Esophagus squamous epithelium (tissue), 5 donors: Measurements from ENCODE around the gene CCL23. TPM values are rescaled to one million over a fixed set of nuclear protein-coding genes. Genes with fewer than 3 reads are reported as not detected.

Experiments used
- DNase-seq: peaks from one replicate; lab custom pipeline; 2025; lab: John Stamatoyannopoulos, UW
- H3K27ac ChIP-seq, 4 donors: fragments of 200-600 bp; sonication (generic); one replicate each; pipeline ENCODE4 v1.5.1; 2016 to 2019; ENCODE audit warnings: mild to moderate bottlenecking in 1 of 4
- H3K27me3 ChIP-seq, 4 donors: fragments of 200-600 bp; sonication (generic); 1 replicate in 3 of 4; 2 replicates in 1 of 4; pipeline versions ENCODE4 v1.5.1 to v1.6.0; 2017 to 2021; ENCODE audit warnings: antibody characterized with exemption in 1 of 4
- H3K36me3 ChIP-seq, 3 donors: fragments of 200-600 bp; sonication (generic); one replicate each; pipeline ENCODE4 v1.5.1; 2016 to 2019
- H3K4me1 ChIP-seq, 3 donors: fragments of 200-600 bp; sonication (generic); one replicate each; pipeline ENCODE4 v1.5.1; 2017 to 2019
- H3K4me3 ChIP-seq, 4 donors: fragments of 200-600 bp; sonication (generic); 1 replicate in 3 of 4; 2 replicates in 1 of 4; pipeline ENCODE4 v1.5.1; 2016 to 2019; ENCODE audit warnings: mild to moderate bottlenecking in 2 of 4, moderate library complexity in 1 of 4
- H3K9me3 ChIP-seq, 3 donors: fragments of 200-600 bp; sonication (generic); one replicate each; pipeline ENCODE4 v1.5.1; 2016 to 2019
- CTCF ChIP-seq, 6 experiments: fragments of 450-650 bp in 4 of 6; fragments of 200-600 bp in 2 of 6; sonication (generic) in 2 of 6; IDR thresholded peaks; one replicate each; pipeline ENCODE4 v1.5.1; 2016 to 2019; ENCODE audit warnings: antibody characterized with exemption in 6 of 6, mild to moderate bottlenecking in 4 of 6, moderate library complexity in 4 of 6
- POLR2A ChIP-seq, 4 donors: fragments of 450-650 bp; IDR thresholded peaks; one replicate each; pipeline ENCODE4 v1.6.1; 2017; ENCODE audit warnings: antibody characterized with exemption in 4 of 4, mild to moderate bottlenecking in 4 of 4, moderate library complexity in 3 of 4
- WGBS, 2 donors: methylation state at CpG; one replicate each; pipeline ENCODE4 v1.1.5; 2018; 5-methylcytosine and 5-hydroxymethylcytosine counted together
- intact Hi-C: fragments of 100-400 bp; cut with DNase I; formaldehyde crosslinking; loops from one replicate; pipeline ENCODE4 v1.15.0; 2022
- total RNA-seq, 4 donors: library from RNA; depleted of rRNA; stranded (reverse); fragments of >200 nt; gene quantifications; one replicate each; pipeline ENCODE4 v1.1.0, GENCODE V29; 2016
- donor health status: DM: yes; HTN: yes; CAD: no.

The CCL23 gene
- total RNA-seq, 4 donors from 2014 or later, result 2.0 to 13.4 (median 3.4) TPM

GRCh38 chr17:35991075-35991474 is 26.7 kb downstream of the CCL23 start:
- H3K4me3 ChIP-seq, result no peak overlapping the region
- WGBS, 2 donors, result 36 to 45% methylated on average over 2 of the region's 2 CpGs
- intact Hi-C loops, result no loop called here

GRCh38 chr17:35988164-35988563 is 29.6 kb downstream of the CCL23 start:
- intact Hi-C loops, result no loop called here
- Histone ChIP-seq H3K4me3 (no peak overlapping the region), H3K27ac (peak overlapping the region in 2 of 4 donors; percentile 11 to 59), H3K27me3 (peaks cover 0 to 8% (median 0%) of the 10 kb centered on the region in 4 donors), H3K9me3 (no peaks in the 10 kb centered on the region), H3K4me1 (no peaks in the 10 kb centered on the region), H3K36me3 (no peaks in the 10 kb centered on the region)
- TF ChIP-seq CTCF (IDR thresholded peaks at IDR 0.05) (no peak), POLR2A (IDR thresholded peaks at IDR 0.05) (no peak)
- no peak for DNase-seq

More at GRCh38 chr17:35991075-35991474, 26.7 kb downstream of the CCL23 start:
- no peak for DNase-seq
- Histone ChIP-seq H3K9me3 (no peaks in the 10 kb centered on the region), H3K27me3 (peaks cover 0 to 8% (median 0%) of the 10 kb centered on the region in 4 donors), H3K36me3 (no peaks in the 10 kb centered on the region), H3K27ac (no peak overlapping the region), H3K4me1 (no peaks in the 10 kb centered on the region)
- no peak for TF ChIP-seq CTCF (IDR thresholded peaks at IDR 0.05)
- TF ChIP-seq POLR2A (IDR thresholded peaks at IDR 0.05), result no peak

GRCh38 chr17:35986643-35987042 is 31.1 kb downstream of the CCL23 start, which contains the start of gene CCL14:
Gene CCL14, minus strand, starts transcription at chr17:35986729. Its CDS starts 80 bp downstream, at chr17:35986649.
- no peaks in the 10 kb centered on the region for H3K36me3 ChIP-seq
- intact Hi-C loops, result no loop called here
- H3K9me3 ChIP-seq, result no peaks in the 10 kb centered on the region
- WGBS, 2 donors, result 70 to 83% methylated on average over 1 of the region's 1 CpG
- no peaks in the 10 kb centered on the region for H3K27me3 ChIP-seq
- peak within 1 kb of the TSS in 3 of 4 donors; percentile 2 to 51 (median 37) for H3K4me3 ChIP-seq
- H3K27ac ChIP-seq, result peak within 1 kb of the TSS in 3 of 4 donors; percentile 14 to 57 (median 48)
- no peak for TF ChIP-seq CTCF (IDR thresholded peaks at IDR 0.05)
- no peak for TF ChIP-seq POLR2A (IDR thresholded peaks at IDR 0.05)
- no peaks in the 10 kb centered on the region for H3K4me1 ChIP-seq
- DNase-seq, result no peak

GRCh38 chr17:35984140-35984539 is 33.6 kb downstream of the CCL23 start:
- peak overlapping the region in 2 of 4 donors; percentile 11 to 29 for H3K27ac ChIP-seq
- H3K27me3 ChIP-seq, result no peaks in the 10 kb centered on the region
- H3K4me1 ChIP-seq, result no peaks in the 10 kb centered on the region
- TF ChIP-seq POLR2A (IDR thresholded peaks at IDR 0.05), result no peak
- intact Hi-C loops, result no loop called here
- H3K36me3 ChIP-seq, result no peaks in the 10 kb centered on the region
- H3K4me3 ChIP-seq, result peak overlapping the region in 2 of 4 donors; percentile 37 to 51
- 70 to 80% methylated on average over 2 to 3 of the region's 6 CpGs for WGBS, 2 donors
- no peaks in the 10 kb centered on the region for H3K9me3 ChIP-seq
- no peak for DNase-seq

GRCh38 chr17:35982409-35983191 is 35.2 kb downstream of the CCL23 start:
- no peak overlapping the region for H3K27ac ChIP-seq
- H3K27me3 ChIP-seq, result no peaks in the 10 kb centered on the region
- no peak overlapping the region for H3K4me3 ChIP-seq
- no peaks in the 10 kb centered on the region for H3K9me3 ChIP-seq
- H3K36me3 ChIP-seq, result no peaks in the 10 kb centered on the region
- intact Hi-C loops, result no loop called here
- 69 to 80% methylated on average over 2 to 3 of the region's 3 CpGs for WGBS, 2 donors
- DNase-seq, result no peak
- H3K4me1 ChIP-seq, result no peaks in the 10 kb centered on the region
- no peak for TF ChIP-seq CTCF (IDR thresholded peaks at IDR 0.05)
- TF ChIP-seq POLR2A (IDR thresholded peaks at IDR 0.05), result no peak
